GM19397 (cell line): ENCODE results near the gene SMIM23.
"Not testable (repeated sequence)": the region's sequence is repeated elsewhere in the genome, so short reads cannot be mapped to it uniquely, and the experiment has no call there.

Experiments
- ATAC-seq: cut with Tn5 transposase; IDR thresholded peaks from one replicate; pipeline ENCODE4 v1.9.1; 2021; ENCODE audit warnings: mild to moderate bottlenecking, moderate library complexity; ENCODE audit not compliant: unreplicated experiment

Gene SMIM23

DNA sequence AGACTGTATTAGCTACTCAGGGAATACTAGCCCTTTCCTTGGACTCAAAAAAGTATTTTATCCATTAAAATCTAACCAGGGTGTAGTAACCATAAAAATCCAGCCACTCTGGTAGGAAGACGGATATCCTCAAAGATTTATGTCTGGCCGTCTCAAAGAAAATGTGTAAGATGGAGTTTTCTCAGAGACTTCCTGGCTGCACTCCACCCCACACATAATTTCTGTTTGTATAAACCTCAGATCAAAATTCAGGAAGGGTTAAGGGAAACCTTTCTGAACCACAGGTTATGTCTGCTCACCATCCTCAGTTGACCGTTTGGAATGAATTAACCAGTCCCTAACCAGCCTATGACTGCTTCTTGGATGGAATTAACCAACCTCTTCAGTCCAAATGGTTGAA, 13.8 kb upstream of the SMIM23 start:
- ATAC-seq: no peak

DNA sequence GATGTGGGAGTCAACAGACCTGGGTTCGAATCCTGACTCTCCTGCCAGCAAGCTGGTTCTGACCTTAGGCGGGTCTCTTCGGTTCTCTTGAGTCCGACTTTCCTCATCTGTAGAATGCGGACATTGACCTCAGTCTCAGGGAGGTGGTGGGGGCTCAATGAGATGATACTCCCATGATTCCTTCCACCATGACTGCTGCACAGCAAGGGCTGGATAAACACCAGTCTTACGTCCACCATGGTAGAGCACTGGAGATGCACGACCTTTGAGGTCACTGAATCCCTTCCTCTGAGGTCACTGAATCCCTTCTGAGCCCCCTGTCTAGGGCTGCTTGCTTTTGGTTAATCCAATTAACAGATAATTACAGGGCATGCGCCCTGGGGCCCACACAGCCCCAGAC, 12.5 kb upstream of the SMIM23 start:
- no peak for ATAC-seq

GRCh38 chr5:171774418-171774817, 11.2 kb upstream of the SMIM23 start:
- no peak for ATAC-seq

DNA sequence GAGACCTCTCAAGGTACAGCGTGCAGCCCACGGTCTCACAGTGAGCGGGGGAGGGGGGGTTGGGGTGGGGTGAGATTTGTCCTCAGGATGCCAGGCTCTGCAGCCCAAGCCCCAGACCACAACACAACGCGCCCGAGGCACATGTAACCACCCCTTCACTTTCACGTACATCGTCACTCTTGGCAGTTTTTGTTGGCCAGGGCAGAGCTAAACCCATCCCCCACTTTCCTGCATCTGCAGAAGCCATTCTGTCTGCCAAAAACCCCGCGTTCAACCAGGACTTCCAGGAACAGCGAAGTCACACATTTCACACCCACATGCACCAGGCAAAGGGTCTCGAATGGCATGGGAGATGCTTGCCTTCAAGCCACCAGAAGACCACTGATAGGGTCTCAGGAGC, 9.4 kb upstream of the SMIM23 start:
- no peak for ATAC-seq

DNA sequence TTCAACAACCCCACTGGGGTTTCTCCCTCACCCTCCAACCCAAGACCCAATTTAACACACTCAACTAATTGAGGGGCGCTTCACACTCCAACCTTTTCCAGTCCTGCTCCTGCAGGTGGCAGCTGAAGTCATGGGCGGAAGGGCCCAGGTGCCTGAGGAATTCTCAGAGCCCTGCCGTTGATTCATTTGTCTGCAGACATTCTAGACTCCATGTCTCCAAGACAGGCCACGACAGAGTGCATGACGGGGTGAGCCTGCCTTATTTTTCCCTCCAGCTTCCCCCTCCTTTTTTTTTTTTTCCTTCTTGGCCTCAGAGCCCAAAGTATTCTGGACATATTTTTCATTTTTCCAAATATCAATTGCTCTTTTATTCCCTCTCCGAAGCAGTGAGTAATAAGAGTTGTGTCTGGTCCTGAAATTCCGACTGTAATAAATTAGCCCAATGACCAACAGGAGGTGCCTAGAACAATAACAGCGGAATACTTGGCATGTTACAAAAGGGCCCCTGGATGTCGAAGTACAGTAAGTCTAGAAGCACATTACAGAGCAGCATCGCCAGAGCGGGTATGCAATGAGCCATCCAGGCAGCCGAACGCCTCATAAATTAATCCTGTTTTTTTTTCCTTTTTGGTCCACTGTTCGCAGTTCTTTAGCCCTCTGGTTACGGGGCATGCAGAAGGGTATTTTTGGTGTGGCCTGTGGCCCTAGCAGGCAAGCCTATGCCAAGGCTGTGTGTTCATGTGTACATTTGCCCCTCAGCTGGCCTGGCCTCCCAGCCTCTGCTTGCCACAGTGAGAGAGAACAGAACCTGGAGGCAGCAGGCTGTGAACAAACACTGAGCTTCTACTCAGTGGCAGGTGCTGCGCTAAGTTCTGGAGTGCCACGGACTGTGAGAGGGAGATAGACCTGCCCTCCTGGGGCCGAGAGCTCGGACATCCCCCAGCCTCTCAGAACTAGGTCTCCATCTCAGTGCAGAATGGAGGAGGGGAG, 8.6 kb upstream of the SMIM23 start:
- no peak for ATAC-seq

DNA sequence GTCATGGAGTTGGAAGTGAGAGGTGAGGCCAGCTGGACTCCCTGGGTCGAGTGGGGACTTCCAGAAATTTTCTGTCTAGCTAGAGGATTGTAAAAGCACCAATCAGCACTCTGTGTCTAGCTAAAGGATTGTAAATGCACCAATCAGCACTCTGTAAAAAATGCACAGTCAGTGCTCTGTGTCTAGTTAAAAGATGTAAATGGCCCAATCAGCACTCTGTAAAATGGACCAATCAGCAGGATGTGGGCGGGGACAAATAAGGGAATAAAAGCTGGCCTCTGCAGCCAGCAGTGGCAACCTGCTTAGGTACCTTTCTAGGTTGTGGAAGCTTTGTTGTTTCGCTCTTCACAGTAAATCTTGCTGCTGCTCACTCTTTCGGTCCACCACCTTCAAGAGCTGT, 3.9 kb upstream of the SMIM23 start:
- not testable (repeated sequence) for ATAC-seq

GRCh38 chr5:171782332-171782966, 3.2 kb upstream of the SMIM23 start:
- ATAC-seq: no peak

DNA sequence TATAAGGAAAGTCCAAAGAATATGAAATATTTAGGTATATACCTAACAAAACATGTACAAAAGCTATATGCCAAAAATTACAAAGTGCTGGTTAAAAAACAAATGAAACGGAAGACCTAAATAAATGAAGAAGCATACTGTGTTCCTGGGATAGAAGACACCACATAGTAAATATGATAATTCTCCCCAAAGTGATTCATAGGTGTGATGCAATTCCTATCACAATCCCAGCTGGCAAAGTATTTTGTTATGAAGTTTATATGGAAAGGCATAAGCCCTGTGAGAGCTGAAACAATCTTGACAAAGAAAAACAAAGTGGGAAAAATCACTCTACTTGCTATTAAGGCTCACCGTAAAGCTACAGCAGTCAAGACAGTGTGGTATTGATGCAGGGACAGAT, 2.6 kb upstream of the SMIM23 start:
- no peak for ATAC-seq

DNA sequence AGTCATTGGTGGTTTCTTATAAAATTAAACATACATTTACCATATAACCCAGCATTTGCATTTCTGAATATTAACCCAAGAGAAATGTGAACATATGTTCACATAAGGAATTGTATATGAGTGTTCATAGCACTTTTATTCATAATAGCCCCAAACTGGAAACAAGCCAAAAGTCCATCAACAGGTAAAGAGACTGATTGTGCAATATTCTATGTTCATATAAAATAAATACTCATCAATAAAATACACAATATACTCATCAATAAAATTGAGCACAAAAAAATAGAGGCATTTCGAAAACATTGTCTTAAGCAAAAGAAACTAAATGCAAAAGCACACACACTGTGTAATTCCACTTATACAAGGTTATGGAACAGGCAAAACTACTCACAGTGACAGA, 3.7 kb downstream of the SMIM23 start:
- no peak for ATAC-seq

- ATAC-seq: no peak
Measured at GRCh38 chr5:171790408-171790807, 4.8 kb downstream of the SMIM23 start.

- no peak for ATAC-seq
Measured at GRCh38 chr5:171794470-171794960, 8.9 kb downstream of the SMIM23 start.

DNA sequence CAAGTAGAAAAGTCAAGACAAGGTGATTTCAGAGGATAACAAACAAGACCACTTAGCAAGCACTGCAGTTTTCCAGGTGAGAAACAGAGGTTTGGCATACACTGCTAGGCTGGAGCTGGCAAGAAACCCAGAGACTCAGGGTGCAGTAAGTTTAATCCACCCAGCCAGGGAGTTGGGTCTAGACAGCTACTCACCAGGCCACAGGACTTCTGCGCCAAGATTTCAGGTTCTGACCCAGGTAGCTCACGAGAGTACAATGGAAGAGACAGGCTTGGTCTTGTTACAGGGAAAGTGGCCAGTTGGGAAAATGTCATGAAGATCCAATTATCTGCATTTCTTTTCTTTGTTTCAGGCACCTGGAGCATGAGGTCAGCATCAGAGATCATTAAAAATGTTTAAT, 9.8 kb downstream of the SMIM23 start:
- no peak for ATAC-seq

DNA sequence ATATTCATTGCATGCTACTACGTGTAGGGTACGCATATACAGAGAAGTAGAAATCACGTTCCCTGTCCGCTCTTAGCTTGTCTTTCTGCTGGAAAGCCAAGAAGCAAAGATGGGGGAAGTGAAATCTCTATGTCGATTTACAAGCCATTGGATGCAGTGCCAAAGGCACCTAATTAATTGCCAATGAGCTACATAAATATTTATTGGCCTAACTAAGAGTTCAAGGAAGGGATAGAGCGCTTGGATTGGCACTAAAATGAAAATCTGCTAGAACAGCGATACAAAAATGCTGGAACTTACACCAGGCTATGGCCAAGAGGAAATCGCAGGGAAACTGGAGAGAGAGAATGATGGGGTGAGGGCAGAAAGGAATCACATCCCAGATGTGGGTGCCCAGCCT, 10.8 kb downstream of the SMIM23 start:
- no peak for ATAC-seq

DNA sequence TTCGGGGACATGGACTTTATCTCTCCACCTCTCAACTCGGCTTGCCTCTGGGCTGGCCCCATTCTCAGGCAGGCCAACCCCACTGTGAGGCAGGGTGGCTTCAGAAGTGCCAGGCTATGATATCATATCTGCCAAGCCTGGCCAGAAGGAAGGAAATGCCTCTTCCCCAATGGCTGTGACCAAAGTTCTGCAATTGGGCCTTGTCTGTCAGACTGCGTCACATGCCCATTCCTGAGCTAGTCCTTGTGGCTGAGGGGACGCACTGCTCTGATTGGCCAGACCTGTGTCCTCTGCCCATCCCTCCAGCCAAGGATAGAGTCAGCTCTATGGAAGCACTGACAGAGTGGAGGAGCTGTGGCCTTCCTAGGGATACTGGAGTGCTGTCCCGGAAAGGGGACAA, 11.9 kb downstream of the SMIM23 start:
- no peak for ATAC-seq

- ATAC-seq: no peak
Measured at GRCh38 chr5:171798418-171798817, 12.8 kb downstream of the SMIM23 start.

DNA sequence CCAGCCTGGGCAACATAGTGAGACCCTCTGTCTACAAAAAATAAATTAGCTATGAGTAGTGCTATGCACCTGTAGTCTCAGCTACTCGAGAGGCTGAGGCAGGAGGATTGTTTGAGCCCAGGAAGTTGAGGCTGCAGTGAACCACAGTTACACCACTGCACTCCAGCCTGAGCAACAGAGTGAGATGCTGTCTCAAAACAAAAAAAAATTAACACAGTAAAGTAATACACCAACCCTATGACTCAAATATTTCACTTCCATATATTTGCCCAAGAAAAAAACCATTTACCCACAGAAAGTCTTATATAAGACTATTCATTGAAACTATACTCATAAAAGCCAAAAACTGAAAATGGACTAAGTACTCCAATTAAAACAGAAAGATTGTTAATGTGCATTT, 16.2 kb downstream of the SMIM23 start:
- ATAC-seq: no peak

- ATAC-seq: no peak
Measured at GRCh38 chr5:171805746-171806145, 20.1 kb downstream of the SMIM23 start.

- ATAC-seq: no peak
Measured at GRCh38 chr5:171806976-171807747, 21.5 kb downstream of the SMIM23 start.

DNA sequence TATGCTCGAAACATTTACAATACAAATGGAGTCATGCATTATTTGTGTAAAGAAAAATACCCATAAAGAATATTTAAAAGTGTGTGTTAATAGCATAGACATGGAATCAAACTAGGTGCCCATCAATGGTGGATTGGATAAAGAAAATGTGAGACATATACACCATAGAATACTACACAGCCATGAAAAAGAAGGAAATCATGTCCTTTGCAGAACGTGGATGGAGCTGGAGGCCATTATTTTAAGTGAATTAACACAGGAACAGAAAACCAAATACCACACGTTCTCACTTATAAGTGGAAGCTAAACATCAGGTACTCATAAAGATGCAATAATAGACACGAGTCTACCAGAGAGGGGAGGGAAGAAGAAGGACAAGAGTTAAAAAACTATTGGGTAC, 22.8 kb downstream of the SMIM23 start:
- ATAC-seq: no peak

GRCh38 chr5:171808951-171809350, 23.3 kb downstream of the SMIM23 start:
- no peak for ATAC-seq

- ATAC-seq: no peak
Measured at GRCh38 chr5:171810227-171810626, 24.6 kb downstream of the SMIM23 start.
